Loucy (cell line): Measurements from ENCODE around the gene PAK3.

Experiments
- EZH2phosphoT487 ChIP-seq: fragments of 200-600 bp; IDR thresholded peaks from 2 replicates; pipeline ENCODE4 v1.6.1; 2018; ENCODE audit warnings: antibody characterized with exemption, mild to moderate bottlenecking, moderate library complexity, borderline replicate concordance
- TF ChIP-seq, protein P1 (sequence below): fragments of 200-600 bp; sonication (generic); conservative IDR thresholded peaks from 2 replicates; pipeline ENCODE4 v1.5.1; 2014; ENCODE audit warnings: mild to moderate bottlenecking, antibody characterized with exemption, low read length

- TF ChIP-seq, protein P1, sequence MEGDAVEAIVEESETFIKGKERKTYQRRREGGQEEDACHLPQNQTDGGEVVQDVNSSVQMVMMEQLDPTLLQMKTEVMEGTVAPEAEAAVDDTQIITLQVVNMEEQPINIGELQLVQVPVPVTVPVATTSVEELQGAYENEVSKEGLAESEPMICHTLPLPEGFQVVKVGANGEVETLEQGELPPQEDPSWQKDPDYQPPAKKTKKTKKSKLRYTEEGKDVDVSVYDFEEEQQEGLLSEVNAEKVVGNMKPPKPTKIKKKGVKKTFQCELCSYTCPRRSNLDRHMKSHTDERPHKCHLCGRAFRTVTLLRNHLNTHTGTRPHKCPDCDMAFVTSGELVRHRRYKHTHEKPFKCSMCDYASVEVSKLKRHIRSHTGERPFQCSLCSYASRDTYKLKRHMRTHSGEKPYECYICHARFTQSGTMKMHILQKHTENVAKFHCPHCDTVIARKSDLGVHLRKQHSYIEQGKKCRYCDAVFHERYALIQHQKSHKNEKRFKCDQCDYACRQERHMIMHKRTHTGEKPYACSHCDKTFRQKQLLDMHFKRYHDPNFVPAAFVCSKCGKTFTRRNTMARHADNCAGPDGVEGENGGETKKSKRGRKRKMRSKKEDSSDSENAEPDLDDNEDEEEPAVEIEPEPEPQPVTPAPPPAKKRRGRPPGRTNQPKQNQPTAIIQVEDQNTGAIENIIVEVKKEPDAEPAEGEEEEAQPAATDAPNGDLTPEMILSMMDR, result no peak
- TF ChIP-seq EZH2phosphoT487, result no peak
Observed at GRCh38 chrX:111151764-111152163, 55.8 kb downstream of the PAK3 start.
